ENCODE results near the gene KCNG2. TPM values are rescaled to one million over a fixed set of nuclear protein-coding genes. Genes with fewer than 3 reads are reported as not detected.

Gene KCNG2
- total and polyA plus RNA-seq, 4 experiments from 2014 or later = not detected

DNA sequence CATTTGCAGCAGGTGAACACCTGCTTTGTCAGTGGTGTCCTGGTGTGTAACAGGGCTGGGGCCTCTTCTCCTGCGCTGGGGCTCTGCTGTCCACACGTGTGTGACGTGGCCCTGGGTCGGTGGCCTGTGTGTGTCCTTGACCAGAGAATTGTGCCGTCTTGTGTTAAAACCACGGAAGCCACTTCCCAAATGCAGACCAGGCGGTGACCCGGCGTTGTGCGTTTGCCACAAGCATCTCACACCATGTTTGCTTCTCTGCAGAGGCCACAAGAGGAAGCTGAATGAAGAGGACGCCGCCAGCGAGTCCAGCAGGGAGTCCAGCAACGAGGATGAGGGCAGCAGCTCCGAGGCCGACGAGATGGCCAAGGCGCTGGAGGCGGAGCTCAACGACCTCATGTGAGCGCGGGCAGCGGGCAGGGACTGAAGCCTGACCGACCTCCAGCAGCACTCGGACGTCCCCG, 44.3 kb upstream of the KCNG2 start:
- Histone ChIP-seq H3K4me3 (ENCODE audit: low read length in 2 of 2) (no peak overlapping the region), H3K27ac (ENCODE audit: low read depth, low read length) (no peak overlapping the region), H3K36me3 (ENCODE audit: insufficient read depth, low read length) (peaks cover 30% of the 10 kb centered on the region), H3K9me3 (ENCODE audit: control insufficient read depth in 1 of 2, low read length in 2 of 2) (no peaks in the 10 kb centered on the region), H3K27me3 (ENCODE audit: insufficient read depth, low read length) (no peaks in the 10 kb centered on the region), H3K4me1 (ENCODE audit: insufficient read depth, low read length) (no peaks in the 10 kb centered on the region)
- no peak overlapping the region for H3K27ac Mint-ChIP-seq
- peaks cover 0 to 4% (median under 1%) of the 10 kb centered on the region in 4 donors for H3K4me1 Mint-ChIP-seq
- ChIA-PET POLR2A (ENCODE audit: partially characterized antibody) (no interaction called here), CTCF (ENCODE audit: partially characterized antibody) (no interaction called here)
- peaks cover 56 to 67% of the 10 kb centered on the region in 2 donors for H3K36me3 Mint-ChIP-seq
- H3K27me3 Mint-ChIP-seq = no peaks in the 10 kb centered on the region
- peaks cover 3 to 27% (median 19%) of the 10 kb centered on the region in 8 donors for H3K9me3 Mint-ChIP-seq
- intact Hi-C loops (cut with micrococcal nuclease) = no loop called here
- no peak for DNase-seq
- H3K4me3 Mint-ChIP-seq = no peak overlapping the region

DNA sequence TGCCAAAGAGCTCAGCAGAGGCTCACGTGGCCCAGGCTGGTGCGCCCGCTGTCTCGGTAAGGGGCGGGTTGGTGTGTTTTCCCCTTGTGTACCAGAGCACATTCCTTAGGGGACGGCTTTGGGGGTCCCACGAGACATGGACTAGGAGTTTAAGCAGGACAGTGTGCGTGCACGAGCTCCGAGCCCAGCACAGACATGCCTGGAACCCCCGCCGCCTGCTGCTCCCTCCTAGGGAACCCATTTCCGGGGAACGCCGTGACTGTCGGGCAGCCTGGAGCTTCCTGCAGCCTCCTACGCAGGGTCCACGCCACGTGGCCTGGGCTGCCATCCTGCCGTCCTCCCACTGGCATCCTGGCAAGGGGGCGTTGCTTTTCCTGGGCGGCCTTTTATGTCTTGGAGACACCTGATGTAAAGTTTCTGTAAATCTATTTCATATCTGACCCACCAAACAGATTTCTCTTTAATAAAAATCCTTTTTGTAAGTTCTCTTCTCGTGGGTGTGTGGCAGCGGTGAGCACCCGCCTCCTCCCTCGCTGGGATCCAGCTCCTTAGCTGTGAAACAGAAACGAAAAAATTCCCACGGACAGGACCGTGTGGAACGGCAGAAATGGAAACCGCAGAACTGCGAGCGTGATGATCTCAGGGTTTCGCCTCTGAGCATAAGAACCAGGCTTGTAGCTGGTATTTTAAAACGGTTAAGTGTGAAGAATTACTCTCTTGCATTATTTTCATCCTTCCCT, 43.5 kb upstream of the KCNG2 start:
- Mint-ChIP-seq H3K27me3 (no peaks in the 10 kb centered on the region), H3K4me1 (peaks cover 0 to 4% (median under 1%) of the 10 kb centered on the region in 4 donors), H3K36me3 (peaks cover 54 to 62% of the 10 kb centered on the region in 2 donors), H3K4me3 (no peak overlapping the region), H3K27ac (no peak overlapping the region), H3K9me3 (peaks cover 3 to 34% (median 25%) of the 10 kb centered on the region in 8 donors)
- intact Hi-C loops (cut with micrococcal nuclease) = no loop called here
- no peak overlapping the region for H3K27ac ChIP-seq (ENCODE audit: low read depth, low read length)
- ChIA-PET CTCF (ENCODE audit: partially characterized antibody) (no interaction called here), POLR2A (ENCODE audit: partially characterized antibody) (no interaction called here)
- no peaks in the 10 kb centered on the region for H3K9me3 ChIP-seq (ENCODE audit: control insufficient read depth in 1 of 2, low read length in 2 of 2)
- DNase-seq = no peak
- H3K4me1 ChIP-seq (ENCODE audit: insufficient read depth, low read length) = no peaks in the 10 kb centered on the region
- peaks cover 25% of the 10 kb centered on the region for H3K36me3 ChIP-seq (ENCODE audit: insufficient read depth, low read length)
- no peak overlapping the region for H3K4me3 ChIP-seq (ENCODE audit: low read length in 2 of 2)
- no peaks in the 10 kb centered on the region for H3K27me3 ChIP-seq (ENCODE audit: insufficient read depth, low read length)

DNA sequence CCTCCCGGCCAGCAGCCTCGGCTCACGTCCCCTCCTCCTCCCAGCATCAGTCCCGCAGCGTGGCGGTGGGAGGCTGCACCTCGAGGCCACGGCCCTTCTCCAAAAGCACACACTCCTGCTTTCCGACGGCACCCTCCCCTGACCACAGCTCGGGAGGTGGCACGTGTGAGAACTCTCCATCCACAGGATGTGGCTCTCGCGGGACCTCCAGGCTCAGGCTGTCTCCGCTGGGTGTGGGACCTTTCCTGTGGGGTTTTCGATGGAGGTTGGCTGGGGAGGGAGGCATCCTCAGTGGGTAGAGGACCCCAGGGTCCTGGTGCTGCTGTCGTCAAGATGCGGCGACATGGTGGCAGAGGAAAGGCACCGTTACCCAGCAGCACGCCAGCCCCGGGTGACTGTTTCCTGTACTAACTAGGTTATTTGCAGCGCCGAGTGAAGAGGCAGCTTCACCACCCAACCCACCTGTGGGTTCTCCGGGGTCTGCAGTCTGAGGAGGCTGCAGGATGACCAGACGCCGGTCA, 42.8 kb upstream of the KCNG2 start:
- intact Hi-C loops (cut with micrococcal nuclease) = no loop called here
- Mint-ChIP-seq H3K4me3 (no peak overlapping the region), H3K27ac (no peak overlapping the region), H3K9me3 (peaks cover 3 to 39% (median 32%) of the 10 kb centered on the region in 8 donors), H3K4me1 (peaks cover 0 to 4% (median 2%) of the 10 kb centered on the region in 4 donors), H3K36me3 (peaks cover 49 to 57% of the 10 kb centered on the region in 2 donors), H3K27me3 (no peaks in the 10 kb centered on the region)
- Histone ChIP-seq H3K4me3 (ENCODE audit: low read length in 2 of 2) (no peak overlapping the region), H3K27ac (ENCODE audit: low read depth, low read length) (no peak overlapping the region), H3K27me3 (ENCODE audit: insufficient read depth, low read length) (no peaks in the 10 kb centered on the region), H3K36me3 (ENCODE audit: insufficient read depth, low read length) (peaks cover 25% of the 10 kb centered on the region), H3K9me3 (ENCODE audit: control insufficient read depth in 1 of 2, low read length in 2 of 2) (no peaks in the 10 kb centered on the region), H3K4me1 (ENCODE audit: insufficient read depth, low read length) (no peaks in the 10 kb centered on the region)
- CTCF ChIA-PET (ENCODE audit: partially characterized antibody) = no interaction called here
- POLR2A ChIA-PET (ENCODE audit: partially characterized antibody) = no interaction called here
- DNase-seq = no peak

DNA sequence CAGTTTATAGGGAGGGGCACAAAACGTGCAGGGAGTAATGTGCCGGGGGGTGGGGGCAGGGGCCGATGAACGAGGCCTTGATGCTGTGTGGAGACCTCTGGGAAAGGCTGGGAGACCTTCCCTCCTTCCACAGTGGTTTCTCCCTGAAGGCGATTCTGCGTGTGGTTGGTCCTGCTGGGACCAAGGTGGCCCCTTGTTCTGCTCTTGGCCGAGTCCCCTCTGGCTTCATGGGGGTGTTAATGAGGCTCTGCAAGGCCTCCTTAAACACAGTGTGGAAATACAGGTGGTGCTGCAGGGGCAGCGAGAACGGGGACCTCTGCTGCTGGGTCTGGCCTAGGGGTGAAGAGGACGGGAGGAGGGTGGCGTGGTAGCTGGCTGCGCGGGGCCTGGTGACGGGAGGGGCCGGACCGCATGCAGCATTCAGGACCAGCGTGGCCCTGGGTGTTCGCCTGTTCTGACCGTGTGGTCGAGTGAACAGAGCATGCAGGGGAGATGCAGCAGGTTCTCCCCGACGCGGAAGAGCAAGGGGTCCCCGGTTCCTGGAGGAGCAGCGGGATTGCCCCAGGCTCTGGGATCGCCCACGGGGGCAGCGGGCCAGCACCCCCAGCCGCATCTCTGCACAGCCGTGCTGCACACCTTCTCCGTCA, 42.1 kb upstream of the KCNG2 start:
- CTCF ChIA-PET (ENCODE audit: partially characterized antibody) = no interaction called here

DNA sequence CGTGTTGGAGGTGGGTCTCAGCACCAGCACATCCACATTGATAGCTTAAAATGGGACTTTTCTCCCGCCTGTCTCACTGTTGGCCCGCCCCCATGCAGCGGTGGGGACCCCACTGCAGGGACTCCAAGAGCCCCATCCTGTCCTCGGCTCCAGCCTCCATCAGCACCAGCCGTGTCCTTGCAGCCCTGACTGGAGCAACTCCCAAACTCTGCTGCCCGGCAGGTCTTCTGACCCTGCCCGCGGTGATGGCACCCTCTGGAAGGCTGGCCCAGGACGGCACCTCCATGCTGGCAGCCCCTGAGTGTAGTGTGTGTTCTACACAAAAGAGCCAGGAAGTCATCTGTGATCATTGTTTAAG, 41.6 kb upstream of the KCNG2 start:
- no peaks in the 10 kb centered on the region for H3K27me3 Mint-ChIP-seq
- H3K9me3 Mint-ChIP-seq = peaks cover 3 to 51% (median 43%) of the 10 kb centered on the region in 8 donors

More for the DNA sequence above, 42.1 kb upstream of the KCNG2 start:
- Mint-ChIP-seq H3K4me1 (peaks cover 0 to 4% (median 2%) of the 10 kb centered on the region in 4 donors), H3K9me3 (peaks cover 3 to 46% (median 39%) of the 10 kb centered on the region in 8 donors), H3K27me3 (no peaks in the 10 kb centered on the region), H3K27ac (no peak overlapping the region), H3K4me3 (no peak overlapping the region), H3K36me3 (peaks cover 51 to 55% of the 10 kb centered on the region in 2 donors)
- intact Hi-C loops (cut with micrococcal nuclease) = no loop called here
- POLR2A ChIA-PET (ENCODE audit: partially characterized antibody) = no interaction called here
- H3K27me3 ChIP-seq (ENCODE audit: insufficient read depth, low read length) = no peaks in the 10 kb centered on the region
- no peak for DNase-seq
- no peaks in the 10 kb centered on the region for H3K9me3 ChIP-seq (ENCODE audit: control insufficient read depth in 1 of 2, low read length in 2 of 2)
- H3K4me3 ChIP-seq (ENCODE audit: low read length in 2 of 2) = no peak overlapping the region
- H3K27ac ChIP-seq (ENCODE audit: low read depth, low read length) = no peak overlapping the region
- no peaks in the 10 kb centered on the region for H3K4me1 ChIP-seq (ENCODE audit: insufficient read depth, low read length)
- H3K36me3 ChIP-seq (ENCODE audit: insufficient read depth, low read length) = peaks cover 25% of the 10 kb centered on the region

DNA sequence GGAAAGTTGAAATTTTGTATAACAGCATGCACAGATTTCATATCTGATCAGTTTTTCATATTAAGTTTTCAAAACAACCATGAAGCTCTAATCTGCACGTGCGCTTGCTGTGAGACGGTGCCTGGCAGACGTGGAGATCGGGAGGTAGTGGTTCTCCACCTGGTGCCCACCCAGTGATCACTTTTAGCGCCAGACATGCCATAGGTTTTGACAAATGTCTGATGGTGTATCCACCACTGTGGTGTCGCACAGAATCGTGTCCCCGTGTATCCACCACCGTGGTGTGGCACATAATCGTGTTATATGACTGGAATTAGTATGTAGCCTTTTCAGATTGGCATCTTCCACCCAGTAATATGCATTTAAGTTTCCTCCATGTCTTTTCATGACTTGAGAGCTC, 40.9 kb upstream of the KCNG2 start:
- DNase-seq = no peak
- ChIA-PET CTCF (ENCODE audit: partially characterized antibody) (no interaction called here), POLR2A (ENCODE audit: partially characterized antibody) (no interaction called here)
- Mint-ChIP-seq H3K36me3 (peaks cover 46 to 54% of the 10 kb centered on the region in 2 donors), H3K27ac (no peak overlapping the region), H3K4me1 (peaks cover 0 to 2% (median 0%) of the 10 kb centered on the region in 4 donors), H3K4me3 (no peak overlapping the region), H3K27me3 (no peaks in the 10 kb centered on the region), H3K9me3 (peaks cover 3 to 57% (median 48%) of the 10 kb centered on the region in 8 donors)
- Histone ChIP-seq H3K4me1 (ENCODE audit: insufficient read depth, low read length) (no peaks in the 10 kb centered on the region), H3K4me3 (ENCODE audit: low read length in 2 of 2) (no peak overlapping the region), H3K27ac (ENCODE audit: low read depth, low read length) (no peak overlapping the region), H3K36me3 (ENCODE audit: insufficient read depth, low read length) (peaks cover 25% of the 10 kb centered on the region), H3K27me3 (ENCODE audit: insufficient read depth, low read length) (no peaks in the 10 kb centered on the region), H3K9me3 (ENCODE audit: control insufficient read depth in 1 of 2, low read length in 2 of 2) (no peaks in the 10 kb centered on the region)
- intact Hi-C loops (cut with micrococcal nuclease) = no loop called here

More for the DNA sequence above, 41.6 kb upstream of the KCNG2 start:
- POLR2A ChIA-PET (ENCODE audit: partially characterized antibody) = no interaction called here
- DNase-seq = no peak
- H3K27ac ChIP-seq (ENCODE audit: low read depth, low read length) = no peak overlapping the region
- Mint-ChIP-seq H3K36me3 (peaks cover 51 to 58% of the 10 kb centered on the region in 2 donors), H3K27ac (no peak overlapping the region), H3K4me3 (no peak overlapping the region), H3K4me1 (peaks cover 0 to 4% (median 2%) of the 10 kb centered on the region in 4 donors)
- H3K9me3 ChIP-seq (ENCODE audit: control insufficient read depth in 1 of 2, low read length in 2 of 2) = no peaks in the 10 kb centered on the region
- H3K27me3 ChIP-seq (ENCODE audit: insufficient read depth, low read length) = no peaks in the 10 kb centered on the region
- H3K4me3 ChIP-seq (ENCODE audit: low read length in 2 of 2) = no peak overlapping the region
- intact Hi-C loops (cut with micrococcal nuclease) = no loop called here
- no peaks in the 10 kb centered on the region for H3K4me1 ChIP-seq (ENCODE audit: insufficient read depth, low read length)
- CTCF ChIA-PET (ENCODE audit: partially characterized antibody) = no interaction called here
- peaks cover 25% of the 10 kb centered on the region for H3K36me3 ChIP-seq (ENCODE audit: insufficient read depth, low read length)

DNA sequence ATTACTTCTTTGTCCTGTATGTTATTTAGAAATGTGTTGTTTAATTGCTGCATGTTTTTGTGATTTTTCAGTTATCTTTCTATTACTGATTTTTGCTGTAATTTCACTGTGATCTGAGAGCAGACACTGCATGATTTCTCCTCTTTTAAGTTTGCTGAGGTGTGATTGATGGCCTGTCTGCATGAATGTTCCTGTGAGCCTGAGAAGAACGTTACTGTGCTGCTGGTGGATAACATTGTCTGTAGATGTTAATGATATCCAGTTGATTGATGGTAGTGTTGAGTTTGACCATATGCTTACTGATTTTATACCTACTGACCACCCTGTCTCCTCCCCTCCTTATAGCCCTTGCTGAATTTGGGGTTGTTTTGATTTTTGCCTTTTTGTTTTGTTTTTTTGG, 37.4 kb upstream of the KCNG2 start:
- CTCF ChIA-PET (ENCODE audit: partially characterized antibody) = no interaction called here
- Mint-ChIP-seq H3K27me3 (no peaks in the 10 kb centered on the region), H3K36me3 (peaks cover 27 to 35% of the 10 kb centered on the region in 2 donors), H3K4me1 (peaks cover 0 to 2% (median 0%) of the 10 kb centered on the region in 4 donors), H3K4me3 (no peak overlapping the region), H3K9me3 (peaks cover 3 to 71% (median 53%) of the 10 kb centered on the region in 8 donors), H3K27ac (no peak overlapping the region)
- H3K9me3 ChIP-seq (ENCODE audit: control insufficient read depth in 1 of 2, low read length in 2 of 2) = peaks cover 0 to 7% of the 10 kb centered on the region in 2 donors
- intact Hi-C loops (cut with micrococcal nuclease) = no loop called here
- DNase-seq = no peak
- no peak overlapping the region for H3K4me3 ChIP-seq (ENCODE audit: low read length in 2 of 2)
- POLR2A ChIA-PET (ENCODE audit: partially characterized antibody) = no interaction called here
- H3K27ac ChIP-seq (ENCODE audit: low read depth, low read length) = no peak overlapping the region
- peaks cover 3% of the 10 kb centered on the region for H3K36me3 ChIP-seq (ENCODE audit: insufficient read depth, low read length)
- no peaks in the 10 kb centered on the region for H3K4me1 ChIP-seq (ENCODE audit: insufficient read depth, low read length)
- no peaks in the 10 kb centered on the region for H3K27me3 ChIP-seq (ENCODE audit: insufficient read depth, low read length)
